OCI-LY3 (cell line): ENCODE measurements around the gene ZNF665.

Experiments used
- CTCF ChIP-seq: fragments of 200-600, 300-600 bp; sonication (generic); IDR thresholded peaks from 2 replicates; pipeline ENCODE4 v1.5.1; 2014; ENCODE audit warnings: antibody characterized with exemption, low read length, low read depth
- EZH2phosphoT487 ChIP-seq: fragments of 200-600 bp; shearing (Covaris generic); IDR thresholded peaks from 2 replicates; pipeline ENCODE4 v1.6.1; 2018; ENCODE audit warnings: antibody characterized with exemption, mixed run types, low read depth

GRCh38 chr19:53212703-53213320 lies 19.7 kb upstream of the ZNF665 start:
- TF ChIP-seq EZH2phosphoT487 (no peak), CTCF (no peak)
